H1 (cell line): Measurements from ENCODE around the gene C1orf52. TPM values are rescaled to one million over a fixed set of nuclear protein-coding genes. Genes with fewer than 3 reads are reported as not detected.

Experiments
- polyA plus RNA-seq, 7 experiments: library from polyadenylated mRNA; depleted of rRNA in 3 of 7; stranded (reverse) in 5 of 7; unstranded in 2 of 7; fragments of >200 nt in 5 of 7; fragments of 200-250 nt in 2 of 7; gene quantifications; 1 replicate in 5 of 7; 2 replicates in 1 of 7; 4 replicates in 1 of 7; pipeline versions ENCODE4 v1.2.1 to v1.2.3, GENCODE V29; 2011 to 2013; ENCODE audit warnings: missing spikeins in 2 of 7, mixed read lengths in 2 of 7
- small RNA-seq: library from polyadenylated mRNA; stranded (forward); fragments of <200 nt; extraction: miRNeasy Mini kit (QIAGEN cat#:217004); gene quantifications from one replicate; pipeline ENCODE3, GENCODE V24; 2013; ENCODE audit not compliant: insufficient read depth
- total RNA-seq: library from RNA; stranded (reverse); fragmentation: NEBNext Ultra II Directional; extraction: Animal tissue kit (Norgen Biotek cat#: 25700); gene quantifications from 2 replicates; pipeline ENCODE4 v1.2.1, GENCODE V29; 2021

The C1orf52 gene
- total and polyA plus RNA-seq, 2 of the 8 experiments (the other 6 are each of a cell fraction or from before 2014, with no cell fraction given) = 29.2 to 39.1 TPM

Small RNA genes within 50 kb of the gene (small RNA-seq; reads per million reads assigned to genes)
- gene RF00019 = not detected

Other genes starting within 250 kb of the C1orf52 start
- gene MCOLN3, start 211.2 kb downstream of the C1orf52 start, total RNA-seq = 2.9 and 3.8 TPM in 2 replicates
- gene MCOLN3, start 211.2 kb downstream of the C1orf52 start, polyA plus RNA-seq (2011; rRNA removed) = 3.3 and 4.9 TPM in 2 replicates
- gene SYDE2, start 58.6 kb downstream of the C1orf52 start, total RNA-seq = 12.7 and 14.6 TPM in 2 replicates
- 1.6 and 2.1 TPM in 2 replicates for gene SYDE2, start 58.6 kb downstream of the C1orf52 start, polyA plus RNA-seq (2011; rRNA removed)
- gene BCL10, start 17.0 kb upstream of the C1orf52 start, total RNA-seq = 24.6 and 29.6 TPM in 2 replicates
- 5.0 and 7.4 TPM in 2 replicates for gene BCL10, start 17.0 kb upstream of the C1orf52 start, polyA plus RNA-seq (2011; rRNA removed)
- gene DDAH1, start 205.5 kb upstream of the C1orf52 start, total RNA-seq = 52.1 and 54.5 TPM in 2 replicates
- gene DDAH1, start 205.5 kb upstream of the C1orf52 start, polyA plus RNA-seq (2011; rRNA removed) = 12.4 and 22.8 TPM in 2 replicates